ENCODE measurements around the gene TJP1.
"Not testable (repeated sequence)": the region's sequence is repeated elsewhere in the genome, so short reads cannot be mapped to it uniquely, and the experiment has no call there.

TJP1 gene

DNA sequence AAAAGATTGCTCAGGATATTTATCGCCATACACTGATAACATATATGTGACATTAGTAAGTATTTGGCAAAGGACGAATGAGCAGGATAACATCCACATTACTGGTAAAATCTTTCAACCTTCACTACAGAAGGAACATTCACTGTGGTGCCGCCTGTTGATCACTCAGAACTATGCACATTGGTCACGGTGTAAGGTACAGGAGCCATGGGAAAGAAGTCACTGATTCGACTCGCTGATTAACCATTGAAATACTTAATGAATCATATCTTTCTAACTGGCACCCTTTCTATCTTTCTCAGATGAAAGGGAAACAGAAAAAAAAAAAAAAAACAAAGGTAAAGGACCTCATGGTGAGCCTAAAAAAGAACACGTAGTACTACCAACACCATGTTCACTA is 68.8 kb downstream of the TJP1 start:
- DNase-seq (ENCODE audit: low read depth) = no peak

DNA sequence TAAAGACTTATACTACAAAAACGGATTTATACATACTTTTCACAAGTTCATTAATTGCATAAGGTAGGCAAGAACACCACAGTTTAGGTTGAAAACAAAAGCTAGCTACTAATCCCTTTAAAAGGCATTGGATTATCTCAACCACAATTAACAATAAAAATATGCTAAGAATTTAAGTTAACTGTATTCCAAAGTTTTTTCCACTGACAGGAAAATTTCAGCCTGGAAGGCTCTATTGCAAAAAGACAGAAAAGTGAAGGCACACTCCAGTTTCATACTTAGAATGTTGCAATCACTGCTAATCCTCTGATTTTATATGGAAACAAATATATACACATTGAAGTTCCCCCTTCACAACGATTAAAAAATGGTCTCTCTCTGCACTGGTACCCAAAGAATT is 71.5 kb downstream of the TJP1 start:
- DNase-seq (ENCODE audit: low read depth) = no peak

DNA sequence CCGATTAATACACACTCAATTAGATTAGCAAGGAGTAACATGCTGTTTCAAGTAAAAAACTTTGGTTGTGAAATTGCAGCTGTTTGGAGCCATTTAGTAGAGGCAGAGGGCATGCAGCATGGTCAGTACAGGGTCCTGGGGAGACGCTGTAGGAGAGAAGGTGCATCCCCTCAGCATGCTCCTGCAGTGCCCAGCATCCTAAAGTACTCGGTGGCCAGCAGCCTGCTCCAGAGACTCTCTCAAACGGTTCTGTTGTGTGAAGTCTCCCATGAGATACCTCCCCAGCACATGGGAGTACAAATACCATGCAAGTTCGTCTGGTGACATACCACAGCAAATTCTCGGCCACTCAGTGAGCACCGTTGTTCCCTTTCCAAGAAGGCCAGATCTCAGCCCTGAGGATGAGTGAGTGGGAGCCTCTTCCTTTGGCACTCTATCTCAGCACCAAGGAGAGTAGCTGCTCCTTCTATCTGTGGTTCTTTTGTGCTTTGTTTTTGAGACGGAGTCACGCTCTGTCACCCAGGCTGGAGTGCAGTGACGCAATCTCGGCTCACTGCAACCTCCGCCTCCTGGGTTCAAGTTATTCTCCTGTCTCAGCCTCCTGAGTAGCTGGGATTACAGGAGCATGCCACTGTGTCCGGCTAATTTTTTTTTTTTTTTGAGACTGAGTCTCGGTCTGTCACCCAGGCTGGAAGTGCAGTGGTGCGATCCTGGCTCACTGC is 72.7 kb downstream of the TJP1 start:
- DNase-seq (ENCODE audit: low read depth) = no peak

DNA sequence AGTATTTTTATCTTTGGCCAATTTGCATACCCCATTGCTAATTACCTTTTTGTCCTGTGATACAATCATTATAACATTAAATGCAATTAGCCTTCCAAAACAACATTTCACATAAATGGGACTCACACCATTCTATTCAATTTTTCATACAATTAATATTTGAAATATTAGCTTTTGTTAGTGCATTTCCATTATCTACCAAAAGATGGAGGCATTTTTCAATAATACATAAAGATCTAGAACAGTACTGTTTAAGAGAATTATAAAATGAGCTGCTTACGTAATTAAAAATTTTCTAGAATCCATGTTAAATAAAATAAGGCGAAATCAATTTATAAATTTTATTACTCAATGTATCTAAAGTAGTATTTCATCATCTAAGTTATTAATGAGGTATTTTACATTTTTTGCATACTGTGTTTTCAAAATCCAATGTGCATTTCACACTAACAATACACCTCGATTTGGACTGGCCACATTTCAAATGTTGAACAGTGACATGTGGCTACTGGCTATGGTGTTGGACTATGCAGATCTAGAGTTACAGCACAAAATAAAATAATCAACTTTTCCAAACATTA is 74.3 kb downstream of the TJP1 start:
- no peak for DNase-seq (ENCODE audit: low read depth)

DNA sequence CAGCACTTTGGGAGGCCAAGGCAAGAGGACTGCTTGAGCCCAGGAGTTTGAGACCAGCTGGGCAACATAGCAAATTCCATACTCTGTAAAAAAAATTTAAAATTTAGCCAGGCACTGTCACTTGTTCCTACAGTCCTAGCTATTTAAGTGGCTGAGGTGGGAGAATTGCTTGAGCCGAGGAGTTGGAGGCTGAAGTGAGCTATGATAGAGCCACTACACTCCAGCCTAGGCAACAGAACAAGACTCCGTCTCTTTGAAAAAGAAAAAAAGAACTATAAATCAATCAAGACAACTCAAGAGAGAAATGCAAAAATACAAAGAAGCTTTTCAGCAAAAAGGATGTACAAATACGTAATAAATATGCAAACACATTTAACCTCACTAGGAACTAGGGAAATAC is 78.8 kb downstream of the TJP1 start:
- no peak for DNase-seq (ENCODE audit: low read depth)

DNA sequence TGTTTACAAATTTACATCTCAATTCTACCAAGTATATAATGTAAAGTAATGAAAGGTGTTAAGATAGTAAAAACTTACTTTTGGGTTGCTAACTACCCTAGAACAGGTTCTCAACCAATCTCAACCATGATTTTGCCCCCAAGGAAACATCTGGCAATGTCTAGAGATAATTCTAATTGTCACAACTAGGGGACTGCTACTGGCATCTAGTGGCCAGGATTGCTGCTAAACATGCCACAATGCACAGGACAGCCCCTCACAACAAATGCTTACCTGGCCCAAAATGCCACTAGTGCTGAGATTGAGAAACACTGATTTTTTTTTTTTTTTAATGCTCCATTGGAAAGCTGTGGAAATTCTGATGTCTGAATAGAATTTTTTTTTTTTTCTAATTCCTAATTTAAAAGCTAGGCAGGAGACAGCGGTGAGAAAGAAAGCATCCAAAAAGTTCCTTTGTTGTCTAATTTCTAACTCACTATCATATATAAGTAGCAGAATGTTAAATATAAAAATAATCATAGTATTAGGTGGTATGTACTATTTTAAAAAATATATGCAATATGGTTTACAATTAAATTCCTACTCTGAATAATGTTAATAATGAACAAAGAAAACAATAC is 81.5 kb downstream of the TJP1 start:
- DNase-seq (ENCODE audit: low read depth) = no peak

DNA sequence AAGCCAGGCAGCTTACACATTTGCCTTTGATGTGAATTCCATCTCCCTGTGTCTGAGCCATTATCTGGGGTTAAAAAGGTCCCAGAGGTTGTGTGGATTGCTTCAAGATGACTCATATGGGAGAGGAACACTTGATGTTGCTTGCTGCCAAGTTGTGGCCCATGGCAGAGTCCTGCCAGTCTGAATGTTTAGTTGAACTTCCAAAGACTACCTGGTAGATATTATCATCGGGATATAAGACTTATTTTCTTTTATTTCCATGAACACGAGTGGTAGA is 85.6 kb downstream of the TJP1 start:
- no peak for DNase-seq (ENCODE audit: low read depth)

DNA sequence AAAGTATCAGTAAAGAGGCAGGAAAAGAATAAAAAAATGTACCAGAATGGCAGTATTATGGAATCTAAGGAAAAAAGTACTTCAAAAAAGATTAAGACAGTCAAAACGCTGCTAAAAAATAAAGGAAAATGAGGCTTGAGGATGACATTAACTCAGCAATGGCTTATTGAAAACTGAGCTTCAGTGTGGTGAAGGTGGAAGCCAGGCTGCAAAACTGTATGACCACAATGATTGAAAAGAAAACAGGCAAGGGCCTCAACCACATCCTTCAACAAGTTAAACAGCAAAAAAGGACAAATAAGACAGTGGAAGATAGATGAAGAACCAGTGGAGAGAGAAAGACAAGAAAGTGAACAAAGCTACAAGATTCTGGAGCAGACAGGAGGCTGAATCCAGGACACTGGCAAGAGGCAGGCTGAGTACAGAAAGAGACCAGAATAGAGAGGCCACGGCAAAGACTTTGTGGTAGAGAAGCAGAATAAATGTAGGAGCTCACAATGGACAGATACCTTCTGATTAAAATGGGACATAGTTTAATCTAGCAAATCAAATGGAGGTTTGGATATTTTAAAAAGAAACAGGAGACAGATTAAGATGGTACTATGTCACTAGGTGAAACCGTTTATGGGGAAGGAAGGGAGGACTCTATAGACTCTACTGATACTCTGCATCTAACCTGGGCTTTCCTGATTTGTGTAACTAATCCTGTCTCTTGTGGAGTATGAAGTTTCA is 86.1 kb downstream of the TJP1 start:
- no peak for DNase-seq (ENCODE audit: low read depth)

DNA sequence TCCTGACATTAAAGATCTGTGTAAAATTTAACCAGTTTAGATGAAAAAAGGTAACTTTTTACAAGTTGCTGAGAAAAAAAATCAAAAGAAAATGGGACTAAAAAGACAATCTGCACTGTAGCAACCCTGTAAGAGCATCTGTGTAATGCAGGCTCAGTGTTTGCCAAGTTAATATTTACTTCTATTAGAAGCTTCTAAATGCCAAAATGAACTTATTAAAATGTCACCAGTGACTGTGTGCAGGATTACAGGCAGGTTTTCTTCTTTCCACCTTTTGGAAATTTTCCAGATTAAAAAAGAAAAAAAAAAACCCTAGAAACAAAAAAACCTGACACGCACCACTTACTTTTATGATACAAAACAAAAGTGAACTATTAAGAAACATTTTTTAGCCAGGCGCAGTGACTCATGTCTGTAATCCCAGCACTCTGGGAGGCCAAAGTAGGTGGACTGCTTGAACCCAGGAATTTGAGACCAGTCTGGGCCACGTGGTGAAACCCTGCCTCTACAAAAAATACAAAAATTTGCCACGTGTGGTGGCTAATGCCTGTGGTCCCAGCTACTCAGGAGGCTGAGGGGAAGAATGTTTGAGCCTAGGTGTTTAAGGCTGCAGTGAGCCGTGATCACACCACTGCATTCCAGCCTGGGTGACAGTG is 87.2 kb downstream of the TJP1 start:
- no peak for DNase-seq (ENCODE audit: low read depth)

DNA sequence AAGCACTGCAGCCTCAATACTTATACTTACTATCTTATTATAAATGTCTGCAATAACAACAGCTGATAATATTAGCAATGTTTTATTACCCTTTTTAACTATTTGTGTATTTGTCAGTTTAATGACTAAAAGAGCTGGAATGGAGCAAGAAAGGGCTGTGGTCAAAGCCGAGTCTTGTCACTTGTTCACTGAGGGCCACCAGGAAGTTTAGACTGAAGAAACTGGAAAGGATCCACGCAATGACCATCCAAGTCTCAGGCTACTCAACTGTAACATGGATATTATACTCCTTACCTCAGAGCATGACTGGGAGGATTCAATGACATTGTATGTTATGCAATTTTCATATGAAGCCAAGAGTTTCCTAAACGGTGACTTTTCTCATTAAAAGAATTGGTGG is 90.4 kb downstream of the TJP1 start:
- no peak for DNase-seq (ENCODE audit: low read depth)

DNA sequence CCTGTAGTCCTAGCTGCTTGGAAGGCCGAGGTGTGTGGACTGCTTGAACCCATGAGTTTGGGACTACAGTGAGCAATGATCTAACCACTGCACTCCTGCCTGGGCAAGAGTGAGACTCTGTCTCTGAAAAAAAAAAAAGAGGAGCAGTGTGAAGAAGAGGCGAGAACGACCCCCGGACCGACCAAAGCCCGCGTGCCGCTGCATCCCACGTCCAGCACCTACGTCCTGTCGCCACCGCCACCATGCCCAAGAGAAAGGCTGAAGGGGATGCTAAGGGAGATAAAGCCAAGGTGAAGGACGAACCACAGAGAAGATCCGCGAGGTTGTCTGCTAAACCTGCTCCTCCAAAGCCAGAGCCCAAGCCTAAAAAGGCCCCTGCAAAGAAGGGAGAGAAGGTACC is 91.8 kb downstream of the TJP1 start:
- not testable (repeated sequence) for DNase-seq (ENCODE audit: low read depth)

DNA sequence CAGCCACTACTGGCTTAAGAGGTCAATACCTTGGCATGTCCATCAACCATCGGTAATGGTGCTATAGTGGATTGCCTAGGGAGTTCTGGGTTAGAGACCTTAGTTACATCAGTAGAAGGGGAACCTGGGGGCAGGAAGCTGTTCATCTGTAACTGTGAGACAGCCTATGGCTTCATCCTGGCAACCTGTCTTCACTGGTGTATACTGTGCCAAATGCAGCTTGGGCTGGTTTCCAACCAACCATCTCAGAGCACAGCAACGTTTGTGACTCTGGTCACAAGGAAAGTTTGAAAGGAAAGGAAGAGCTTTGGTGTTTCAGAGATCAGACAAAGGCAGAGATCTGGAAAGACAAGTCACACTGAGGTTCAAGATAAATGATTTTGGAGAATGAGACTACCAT is 93.8 kb downstream of the TJP1 start:
- DNase-seq (ENCODE audit: low read depth) = no peak

DNA sequence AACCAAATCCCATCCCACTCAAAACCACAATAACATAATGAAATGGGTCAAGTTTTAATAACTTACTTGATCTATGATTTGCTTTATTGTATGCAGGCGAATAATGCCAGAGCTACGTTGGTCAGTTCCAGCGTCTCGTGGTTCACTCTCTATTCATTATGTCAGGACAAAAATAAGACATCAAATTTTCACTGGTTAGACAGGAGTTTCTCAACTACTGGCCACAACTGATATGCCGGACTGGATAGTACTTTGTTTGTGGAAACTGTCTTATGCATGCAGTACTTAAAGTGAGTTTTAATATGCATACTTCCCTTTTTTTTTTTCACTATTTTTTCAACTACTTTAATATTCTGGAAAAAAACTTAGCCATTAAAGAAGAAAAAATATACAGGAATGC is 94.4 kb downstream of the TJP1 start:
- DNase-seq (ENCODE audit: low read depth) = no peak

DNA sequence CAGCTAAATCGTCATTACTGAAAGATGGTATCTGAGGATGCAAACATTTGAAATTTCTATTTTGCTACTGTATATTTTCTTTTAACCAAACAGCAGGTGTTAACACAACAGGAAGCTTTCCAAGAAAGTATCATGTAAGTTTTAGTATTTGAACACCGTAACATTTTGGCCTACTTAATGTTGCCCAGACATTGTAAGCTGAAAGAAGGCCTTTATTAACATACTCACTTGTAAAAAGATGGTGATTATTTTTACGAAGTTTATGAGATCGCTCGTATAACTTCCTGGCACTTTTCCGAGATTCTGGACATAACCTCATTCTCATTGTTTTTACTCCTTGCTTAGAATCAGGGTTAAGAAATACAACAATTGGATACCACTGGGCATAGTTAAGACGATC is 95.7 kb downstream of the TJP1 start:
- DNase-seq (ENCODE audit: low read depth) = no peak

DNA sequence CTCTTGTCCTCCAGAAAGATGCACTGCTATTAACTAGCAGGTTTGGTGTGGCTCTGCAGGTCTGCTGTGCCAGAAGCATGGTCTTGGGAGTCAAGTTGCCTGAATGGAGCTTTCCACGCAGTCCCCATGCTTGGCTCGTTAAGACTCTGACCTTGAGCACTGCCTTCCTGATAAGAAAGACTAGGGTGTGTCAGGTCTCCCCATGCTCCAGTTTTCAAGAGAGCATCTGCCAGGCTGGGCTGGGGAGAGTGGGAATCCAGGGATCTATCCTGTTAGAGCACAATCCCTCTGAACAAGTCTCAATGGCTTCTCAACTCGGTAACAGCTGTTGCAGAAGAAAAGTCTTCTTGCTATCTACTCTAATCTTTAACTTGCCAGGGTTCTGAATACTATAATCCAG is 98.2 kb downstream of the TJP1 start:
- DNase-seq (ENCODE audit: low read depth) = no peak

DNA sequence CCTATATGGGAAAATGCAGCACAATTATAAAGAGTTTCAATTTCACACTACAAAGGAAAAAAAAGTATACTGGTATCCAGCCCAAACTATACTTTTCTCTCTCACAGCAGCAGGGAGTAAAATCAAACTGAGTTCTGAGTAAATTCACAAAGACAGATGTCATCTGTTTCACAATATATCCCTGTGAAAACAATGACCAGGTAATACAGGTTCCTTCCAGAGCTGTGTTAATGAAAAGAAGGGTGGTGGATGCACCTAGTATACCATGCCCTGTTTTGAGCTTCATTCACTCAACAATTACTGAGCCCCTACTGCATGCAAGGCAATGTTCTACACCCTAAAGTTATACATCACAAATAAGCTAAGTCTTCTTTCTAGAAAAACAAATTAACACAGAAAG is 108.5 kb downstream of the TJP1 start:
- DNase-seq (ENCODE audit: low read depth) = no peak

DNA sequence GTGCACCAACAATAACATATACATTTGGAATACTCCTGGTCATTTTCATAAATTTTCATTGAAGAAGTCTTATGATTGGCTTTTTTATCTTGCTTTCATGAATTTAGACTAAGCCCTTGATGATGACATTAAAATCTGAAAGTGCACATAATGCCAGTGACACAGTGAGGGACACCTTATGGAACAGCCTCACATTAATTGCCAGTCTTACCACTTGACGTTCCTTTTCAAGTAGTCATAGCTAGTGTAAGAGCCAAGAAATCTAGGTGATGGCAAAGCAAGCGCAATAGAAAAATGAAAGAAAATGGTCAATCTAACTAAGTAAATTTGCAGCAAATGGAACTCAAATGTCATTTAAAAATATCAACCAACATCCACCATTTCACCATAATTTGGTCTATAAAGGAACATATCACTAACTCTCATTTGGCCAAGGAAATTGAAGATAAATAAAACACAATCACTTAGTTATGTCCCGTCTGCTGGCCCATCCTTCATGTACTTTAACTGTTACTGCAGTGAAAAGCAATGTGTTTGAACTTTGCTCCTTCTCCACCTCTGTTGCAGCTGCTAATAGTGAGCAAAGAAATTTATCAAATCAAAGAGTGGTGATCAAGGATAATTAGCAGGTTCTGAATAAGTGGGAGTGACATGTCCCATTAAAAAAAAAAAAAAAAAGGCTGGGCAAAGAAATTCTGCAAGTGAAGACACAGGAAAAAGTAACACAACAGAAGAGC is 110.0 kb downstream of the TJP1 start:
- no peak for DNase-seq (ENCODE audit: low read depth)

DNA sequence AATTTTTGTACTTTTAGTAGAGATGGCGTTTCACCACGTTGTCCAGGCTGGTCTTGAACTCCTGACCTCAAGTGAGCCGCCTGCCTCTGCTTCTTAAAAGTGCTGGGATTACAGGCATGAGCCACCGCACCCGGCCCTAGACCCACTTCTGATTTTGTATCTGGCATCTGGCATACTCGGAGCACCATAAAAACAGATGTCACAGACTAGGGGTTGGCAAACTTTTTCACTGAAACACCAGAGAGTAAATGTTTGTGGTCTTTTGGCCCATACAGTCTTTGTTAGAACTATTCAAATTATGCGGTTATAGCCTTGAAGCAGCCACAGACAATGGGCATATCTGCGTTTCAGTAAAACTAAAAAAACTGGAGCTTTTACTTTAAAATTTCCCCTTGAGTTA is 110.7 kb downstream of the TJP1 start:
- no peak for DNase-seq (ENCODE audit: low read depth)

DNA sequence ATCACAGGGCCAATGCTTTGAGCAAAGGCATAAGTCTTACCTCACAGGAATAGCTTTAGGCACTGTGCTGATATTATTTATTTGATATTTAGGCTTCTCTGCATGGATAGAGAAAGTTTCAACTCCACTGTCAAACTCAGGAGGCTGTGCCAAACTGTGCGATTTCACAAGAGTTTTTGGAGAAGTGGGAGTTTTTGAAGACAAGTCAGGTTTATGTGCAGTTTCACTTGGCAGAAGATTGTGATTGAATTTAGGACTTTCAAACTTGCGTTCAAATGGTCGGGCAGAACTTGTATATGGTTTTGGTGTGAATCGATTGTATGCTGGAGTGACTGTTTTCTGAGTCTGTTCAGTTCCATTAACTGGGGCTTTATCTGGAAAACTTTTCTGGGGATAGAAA is 113.7 kb downstream of the TJP1 start:
- DNase-seq (ENCODE audit: low read depth) = no peak

DNA sequence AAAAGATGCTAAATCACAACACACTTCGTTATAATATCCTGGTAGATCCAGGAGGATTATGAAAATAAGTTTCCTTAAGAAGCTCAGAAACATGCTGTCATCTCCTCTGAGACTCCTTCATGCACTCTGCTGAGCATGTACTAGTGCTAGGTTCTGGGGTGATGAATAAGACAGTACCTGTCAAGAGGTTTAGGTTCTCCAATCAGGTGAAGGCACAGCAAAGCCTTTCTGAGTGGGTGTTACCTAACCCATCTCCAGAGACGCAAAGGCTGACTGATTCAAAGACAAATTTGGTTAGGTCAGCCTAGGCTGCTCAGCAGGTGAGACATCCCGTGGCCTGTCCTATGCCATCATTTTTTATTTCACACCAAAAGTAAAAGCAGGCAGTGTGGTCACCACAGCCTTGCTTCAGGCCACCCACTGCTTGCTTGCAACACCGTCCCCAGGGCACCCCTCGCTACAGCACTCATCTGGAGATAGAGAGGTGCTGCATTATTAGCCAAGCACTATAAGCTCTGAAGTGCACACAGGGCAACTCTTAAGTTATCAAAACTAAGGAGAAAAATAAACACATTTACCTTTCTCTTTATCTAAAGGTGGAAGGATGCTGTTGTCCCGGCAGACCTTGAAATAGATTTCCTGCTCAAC is 117.2 kb downstream of the TJP1 start:
- DNase-seq (ENCODE audit: low read depth) = no peak

DNA sequence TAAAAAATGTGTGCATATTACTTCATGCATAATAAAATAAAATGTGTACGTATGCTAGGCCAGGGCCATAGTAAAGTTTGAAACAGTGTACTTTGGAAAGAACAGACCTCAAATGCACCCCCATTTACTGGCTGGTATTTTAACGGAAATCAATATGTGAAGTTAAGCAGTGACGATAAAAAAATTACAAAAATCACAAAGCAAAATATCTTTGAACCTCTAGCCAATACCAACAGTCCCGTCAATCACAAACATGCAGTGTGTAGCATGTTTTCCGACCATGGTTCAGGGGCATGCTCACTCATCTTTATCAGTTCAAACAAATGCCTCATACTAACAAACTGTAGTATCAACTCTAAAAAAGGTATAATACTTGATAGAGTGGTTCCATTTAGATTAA is 121.1 kb downstream of the TJP1 start:
- no peak for DNase-seq (ENCODE audit: low read depth)

DNA sequence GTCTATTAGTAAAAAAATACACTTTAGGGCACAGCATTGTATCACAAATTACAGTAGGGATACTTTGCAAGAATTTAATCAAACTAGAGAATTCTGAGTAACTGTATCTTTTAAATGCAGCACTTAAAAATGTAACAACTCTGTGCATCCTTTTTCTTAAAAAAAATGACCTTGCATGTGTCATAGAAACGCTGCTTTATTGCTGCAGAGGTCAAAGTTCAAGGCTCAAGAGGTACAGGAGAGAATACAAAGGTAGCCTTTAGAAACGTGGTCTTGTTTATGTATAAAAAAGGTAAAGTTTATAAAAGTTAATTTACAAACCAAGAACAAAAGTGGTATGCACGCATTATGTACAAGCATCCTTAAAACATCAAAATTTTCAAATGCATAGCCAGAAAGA is 122.0 kb downstream of the TJP1 start:
- DNase-seq (ENCODE audit: low read depth) = no peak

All from activated T-cell treated with anti-CD3 and anti-CD28 coated beads for 24 hours (primary cell).